NCI-H2196 (cell line): ENCODE measurements around the gene RAD51B.

ENCODE experiments used
- DNase-seq: peaks from one replicate; lab custom pipeline; 2025; ENCODE audit not compliant: unreplicated experiment; lab: John Stamatoyannopoulos, UW

RAD51B gene

DNA sequence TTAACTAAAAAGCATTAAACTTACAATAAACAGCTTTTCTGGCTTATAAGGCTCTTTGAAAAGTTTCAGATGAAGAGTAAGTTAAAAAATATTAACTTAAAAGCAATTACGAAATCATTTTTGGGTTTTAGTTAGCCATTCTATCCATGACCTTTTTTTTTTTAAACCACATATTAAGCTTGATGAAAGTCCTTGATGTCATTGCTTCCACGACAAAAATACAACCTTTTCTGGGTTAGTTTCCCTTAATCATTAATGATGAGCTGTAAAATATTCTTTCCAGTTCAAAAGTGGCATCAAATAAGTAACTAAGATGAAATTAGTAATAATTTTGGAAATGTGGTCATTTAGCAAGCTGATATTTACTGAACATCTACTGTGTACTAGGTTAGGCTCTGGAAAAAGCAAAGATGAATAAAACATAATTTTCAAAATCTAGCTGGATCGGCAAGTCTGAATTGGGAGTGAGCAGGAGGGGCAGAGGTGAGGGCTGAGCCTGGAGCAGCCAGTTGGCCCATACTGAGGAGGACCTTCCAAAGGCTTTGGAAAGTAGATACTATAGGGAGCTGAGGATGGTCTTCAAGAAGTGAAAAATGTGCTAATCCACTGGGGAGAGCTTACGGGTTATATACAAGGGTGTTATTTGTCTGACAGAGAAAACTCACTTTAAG, 628.1 kb downstream of the RAD51B start:
- no peak for DNase-seq

- DNase-seq, result no peak
Measured at GRCh38 chr14:68448252-68448902, 628.8 kb downstream of the RAD51B start.

- no peak for DNase-seq
Measured at GRCh38 chr14:68449561-68450181, 630.1 kb downstream of the RAD51B start.

DNA sequence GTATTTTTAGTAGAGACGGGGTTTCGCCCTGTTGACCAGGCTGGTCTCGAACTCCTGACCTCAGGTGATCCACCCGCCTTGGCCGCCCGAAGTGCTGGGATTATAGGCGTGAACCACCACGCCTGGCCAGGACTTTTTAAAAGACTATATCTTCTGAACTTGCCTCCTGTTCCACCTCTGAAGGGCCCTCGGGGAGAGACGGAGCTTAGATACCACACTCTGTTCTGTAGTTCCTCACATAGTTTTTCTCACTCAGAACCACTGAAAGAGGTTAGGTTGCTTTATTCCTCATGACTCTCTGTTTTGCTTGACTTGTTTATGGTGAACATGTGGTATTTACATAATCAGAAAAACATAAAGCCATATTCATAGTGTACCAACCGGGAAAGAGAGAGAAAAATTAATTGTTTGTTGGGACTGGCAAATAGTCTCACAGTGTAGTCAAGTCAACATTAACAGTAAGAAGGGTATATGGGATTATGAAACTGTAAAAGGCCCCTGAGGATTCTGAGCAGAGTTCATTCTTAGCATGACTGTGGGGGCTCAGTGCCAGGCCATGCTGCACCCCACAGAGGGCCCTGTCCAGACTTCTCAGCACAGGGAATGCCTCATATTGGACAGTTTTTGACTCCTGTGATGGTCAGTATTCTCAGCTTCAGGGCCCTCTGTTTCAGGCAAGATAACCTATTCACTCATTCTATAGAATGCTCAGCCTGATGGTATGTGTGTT, 631.0 kb downstream of the RAD51B start:
- no peak for DNase-seq

- DNase-seq, result no peak
Measured at GRCh38 chr14:68451696-68452373, 632.3 kb downstream of the RAD51B start.

DNA sequence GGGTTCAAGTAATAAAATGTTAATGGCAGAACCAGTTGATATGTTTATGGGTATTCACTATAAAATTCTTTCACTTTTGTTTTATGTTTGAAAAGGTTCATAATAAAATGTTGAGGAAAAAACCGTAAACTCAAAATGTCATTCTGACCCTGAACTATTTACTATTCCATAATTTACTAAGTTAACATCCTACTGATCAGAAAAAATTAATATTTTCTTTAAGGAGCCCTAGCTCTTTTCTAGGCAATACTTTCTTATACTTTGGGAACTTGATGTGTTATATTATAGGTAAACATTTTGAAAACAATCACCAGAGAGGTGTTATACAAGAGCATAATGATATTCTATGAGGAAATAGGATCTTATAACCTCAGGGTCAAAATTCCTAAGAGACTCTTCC, 638.7 kb downstream of the RAD51B start:
- DNase-seq, result no peak

GRCh38 chr14:68458840-68459469, 639.4 kb downstream of the RAD51B start:
- DNase-seq, result peak; percentile 77

DNA sequence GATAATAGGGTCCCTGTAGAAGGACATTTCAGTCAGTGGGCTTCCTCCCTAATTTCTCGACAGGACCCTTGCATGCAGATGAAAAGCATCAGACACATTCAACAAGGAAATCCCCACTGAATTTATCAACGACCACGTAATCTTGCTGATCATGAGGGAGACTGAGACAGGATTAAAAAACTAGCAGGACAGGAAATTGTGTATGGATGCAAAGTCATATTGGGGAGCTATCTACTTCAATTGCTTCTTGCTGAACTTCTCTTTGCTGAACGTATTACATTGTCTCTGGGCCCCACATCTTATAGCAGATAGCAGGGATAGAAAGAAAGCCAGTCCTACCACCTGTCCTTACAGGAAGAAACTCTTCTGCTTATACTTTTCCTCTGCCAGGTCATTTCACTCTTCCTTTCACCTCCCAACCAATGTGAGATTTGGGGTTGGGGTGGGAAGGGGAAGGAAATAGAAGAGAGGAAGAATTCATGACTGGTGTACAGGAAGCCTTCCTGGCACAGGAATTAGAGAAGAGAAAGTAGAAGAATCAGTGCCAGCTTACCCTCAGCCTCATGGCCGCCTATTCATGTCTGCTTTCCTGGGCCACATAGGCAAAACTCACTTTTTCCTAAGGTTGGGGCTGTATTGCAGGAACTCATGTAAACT, 640.0 kb downstream of the RAD51B start:
- no peak for DNase-seq

DNA sequence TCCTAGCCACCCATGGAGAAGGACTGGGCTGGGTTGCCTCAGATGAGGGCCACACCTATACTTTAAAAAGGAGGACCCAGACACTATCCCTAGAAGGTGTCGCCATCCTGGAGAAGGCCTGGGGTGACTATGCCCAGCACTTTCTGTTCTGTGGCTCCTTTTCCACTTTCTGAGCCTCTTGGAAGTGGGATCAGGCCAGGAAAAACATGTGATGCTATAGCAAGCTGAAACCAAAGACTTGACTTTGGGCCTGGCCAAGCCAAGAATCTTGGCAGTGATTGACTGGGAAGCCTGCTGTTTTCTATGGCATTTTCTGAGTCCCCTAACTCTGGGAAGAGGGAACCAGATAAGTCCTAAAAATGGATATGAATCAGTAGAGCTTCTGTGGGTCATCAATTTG, 641.0 kb downstream of the RAD51B start:
- DNase-seq, result no peak

DNA sequence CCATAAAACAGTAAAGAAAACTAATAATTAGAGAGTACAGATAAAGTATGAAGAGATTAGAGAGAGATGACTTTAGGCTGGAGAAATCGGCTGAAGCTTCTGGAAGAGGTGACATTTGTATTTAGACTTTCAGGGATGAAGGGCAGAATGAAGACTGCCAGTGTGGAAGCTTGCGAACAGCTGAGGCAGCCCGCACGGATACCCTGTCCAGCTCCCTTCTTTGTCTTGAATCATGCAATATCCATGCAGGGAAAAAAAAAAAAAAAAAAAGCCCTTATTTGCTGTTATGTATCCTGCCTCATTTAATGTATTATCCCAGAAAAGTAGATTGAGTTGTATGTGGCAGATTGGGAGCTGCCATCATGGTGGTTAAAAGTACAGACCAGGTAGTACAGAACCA, 641.5 kb downstream of the RAD51B start:
- DNase-seq, result no peak

- no peak for DNase-seq
Measured at GRCh38 chr14:68462683-68463082, 643.1 kb downstream of the RAD51B start.

DNA sequence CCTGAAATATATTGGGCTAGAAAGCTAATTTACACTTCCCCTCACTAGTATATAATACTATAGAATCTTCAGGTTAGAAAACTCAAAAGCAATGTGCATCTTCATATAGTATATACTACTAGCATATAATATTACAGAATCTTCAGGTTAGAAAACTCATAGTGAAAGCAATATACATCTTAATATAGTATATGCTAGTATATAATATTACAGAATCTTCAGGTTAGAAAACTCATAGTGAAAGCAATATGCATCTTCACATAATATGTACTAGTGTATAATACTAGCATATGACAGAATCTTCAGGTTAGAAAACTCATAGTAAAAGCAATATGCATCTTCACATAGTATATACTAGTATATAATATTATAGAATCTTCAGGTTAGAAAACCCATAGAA, 643.7 kb downstream of the RAD51B start:
- no peak for DNase-seq

- DNase-seq, result no peak
Measured at GRCh38 chr14:68463705-68464374, 644.3 kb downstream of the RAD51B start.

- DNase-seq, result no peak
Measured at GRCh38 chr14:68464711-68465110, 645.1 kb downstream of the RAD51B start.

GRCh38 chr14:68466491-68466977, 647.0 kb downstream of the RAD51B start:
- no peak for DNase-seq

- no peak for DNase-seq
Measured at GRCh38 chr14:68467425-68467824, 647.8 kb downstream of the RAD51B start.

GRCh38 chr14:68468437-68469207, 649.0 kb downstream of the RAD51B start:
- no peak for DNase-seq

GRCh38 chr14:68469208-68469713, 649.7 kb downstream of the RAD51B start:
- DNase-seq, result no peak

- no peak for DNase-seq
Measured at GRCh38 chr14:68470361-68470760, 650.8 kb downstream of the RAD51B start.
